Stimulated activated CD8-positive, alpha-beta memory T cell treated with anti-CD3 and anti-CD28 coated beads, Interleukin-4, amount 100 ng/mL, for 4 hours (primary cell): Measurements from ENCODE around the gene SLC8A3.
"Not testable (repeated sequence)": the region's sequence is repeated elsewhere in the genome, so short reads cannot be mapped to it uniquely, and the experiment has no call there.

Source experiments
- DNase-seq, 2 donors: peaks; one replicate each; pipeline ENCODE4 v3.0.0-alpha.2; 2020; ENCODE audit warnings: low read depth in 2 of 2, low spot score in 1 of 2

The SLC8A3 gene, protein sequence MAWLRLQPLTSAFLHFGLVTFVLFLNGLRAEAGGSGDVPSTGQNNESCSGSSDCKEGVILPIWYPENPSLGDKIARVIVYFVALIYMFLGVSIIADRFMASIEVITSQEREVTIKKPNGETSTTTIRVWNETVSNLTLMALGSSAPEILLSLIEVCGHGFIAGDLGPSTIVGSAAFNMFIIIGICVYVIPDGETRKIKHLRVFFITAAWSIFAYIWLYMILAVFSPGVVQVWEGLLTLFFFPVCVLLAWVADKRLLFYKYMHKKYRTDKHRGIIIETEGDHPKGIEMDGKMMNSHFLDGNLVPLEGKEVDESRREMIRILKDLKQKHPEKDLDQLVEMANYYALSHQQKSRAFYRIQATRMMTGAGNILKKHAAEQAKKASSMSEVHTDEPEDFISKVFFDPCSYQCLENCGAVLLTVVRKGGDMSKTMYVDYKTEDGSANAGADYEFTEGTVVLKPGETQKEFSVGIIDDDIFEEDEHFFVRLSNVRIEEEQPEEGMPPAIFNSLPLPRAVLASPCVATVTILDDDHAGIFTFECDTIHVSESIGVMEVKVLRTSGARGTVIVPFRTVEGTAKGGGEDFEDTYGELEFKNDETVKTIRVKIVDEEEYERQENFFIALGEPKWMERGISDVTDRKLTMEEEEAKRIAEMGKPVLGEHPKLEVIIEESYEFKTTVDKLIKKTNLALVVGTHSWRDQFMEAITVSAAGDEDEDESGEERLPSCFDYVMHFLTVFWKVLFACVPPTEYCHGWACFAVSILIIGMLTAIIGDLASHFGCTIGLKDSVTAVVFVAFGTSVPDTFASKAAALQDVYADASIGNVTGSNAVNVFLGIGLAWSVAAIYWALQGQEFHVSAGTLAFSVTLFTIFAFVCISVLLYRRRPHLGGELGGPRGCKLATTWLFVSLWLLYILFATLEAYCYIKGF

GRCh38 chr14:70188659-70189455 lies at the start of gene SLC8A3:
TSS of gene SLC8A3 (minus strand) at chr14:70188951. CDS start at chr14:70168422, 20,529 bp downstream.
- DNase-seq = no peak

- DNase-seq = no peak
Observed at GRCh38 chr14:70237710-70238109, 49.0 kb upstream of the SLC8A3 start.

DNA sequence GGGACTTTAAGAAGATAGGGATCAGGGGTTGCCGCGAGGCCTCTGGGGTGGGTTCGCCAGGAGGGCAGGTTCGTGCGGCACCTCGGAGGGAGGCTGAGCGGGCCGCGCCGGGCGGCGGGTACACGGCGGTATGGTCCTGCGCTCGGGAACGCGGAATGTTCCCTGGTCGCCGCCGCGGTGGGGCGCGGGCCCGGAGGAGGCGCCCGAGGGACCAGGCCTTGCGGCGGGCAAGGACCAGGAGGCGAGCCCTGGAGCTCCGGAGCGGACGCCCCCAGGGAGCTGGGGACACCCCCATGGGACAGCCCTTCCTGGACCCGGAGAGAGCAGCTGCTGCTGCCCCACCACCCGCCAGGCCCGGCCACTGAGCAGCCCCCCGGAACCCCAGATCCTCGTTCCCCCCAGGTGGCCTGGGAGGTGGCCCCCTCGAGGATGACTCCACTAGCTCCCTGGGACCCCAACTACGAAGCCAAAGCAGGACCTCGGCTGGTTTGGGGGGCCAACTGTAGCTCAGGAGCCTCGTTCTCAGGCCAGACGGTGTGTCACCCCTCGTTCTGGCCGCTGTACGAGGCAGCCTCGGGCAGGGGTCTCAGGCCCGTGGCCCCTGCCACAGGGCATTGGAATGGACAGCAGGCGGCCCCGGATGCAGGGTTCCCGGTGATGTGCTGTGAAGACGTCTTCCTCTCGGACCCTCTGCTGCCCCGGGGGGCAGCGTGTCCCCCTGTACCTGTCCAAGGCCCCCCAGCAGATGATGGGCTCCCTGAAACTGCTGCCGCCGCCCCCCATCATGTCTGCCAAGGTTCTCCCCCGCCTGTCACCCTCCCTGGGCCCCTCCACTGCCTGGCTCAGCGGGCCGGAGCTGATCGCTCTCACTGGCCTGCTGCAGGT lies 45.6 kb upstream of the SLC8A3 start:
- DNase-seq = no peak

- DNase-seq = not testable (repeated sequence)
Observed at GRCh38 chr14:70231756-70232544, 43.2 kb upstream of the SLC8A3 start.

DNA sequence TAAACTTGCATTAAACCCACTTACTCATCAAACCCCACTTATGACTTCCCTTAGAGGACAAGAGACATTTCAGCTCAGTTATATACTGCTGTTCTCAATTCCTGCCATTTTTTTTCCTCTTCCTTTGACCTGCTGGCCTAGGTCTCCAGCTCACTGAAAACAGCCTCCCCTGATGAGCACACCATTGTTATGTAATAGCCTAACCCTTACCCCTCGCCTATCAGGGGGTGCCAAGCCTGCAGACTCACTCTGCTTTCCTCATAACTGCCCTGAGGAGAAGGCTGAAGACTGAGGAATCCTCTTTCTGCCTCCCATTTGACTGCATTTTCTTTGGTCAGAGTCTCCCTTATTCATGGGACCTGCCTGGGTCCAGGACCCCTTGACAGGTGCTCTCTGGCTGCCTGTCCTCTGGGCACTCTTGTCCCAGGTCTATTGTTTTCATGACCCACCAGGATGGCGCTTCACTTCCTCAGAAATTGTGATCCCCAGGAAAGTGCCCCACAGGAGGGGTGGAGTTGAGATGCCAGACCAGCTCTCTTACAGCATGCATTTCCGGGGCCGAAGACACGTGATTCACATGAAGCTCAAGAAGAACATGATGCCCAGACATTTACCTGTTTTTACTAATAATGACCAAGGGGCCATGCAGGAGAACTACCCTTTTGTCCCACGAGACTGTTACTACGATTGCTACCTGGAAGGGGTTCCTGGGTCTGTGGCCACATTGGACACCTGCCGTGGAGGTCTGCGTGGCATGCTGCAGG lies 41.3 kb upstream of the SLC8A3 start:
- not testable (repeated sequence) for DNase-seq

GRCh38 chr14:70213721-70214282 lies 25.1 kb upstream of the SLC8A3 start:
- DNase-seq = no peak

DNA sequence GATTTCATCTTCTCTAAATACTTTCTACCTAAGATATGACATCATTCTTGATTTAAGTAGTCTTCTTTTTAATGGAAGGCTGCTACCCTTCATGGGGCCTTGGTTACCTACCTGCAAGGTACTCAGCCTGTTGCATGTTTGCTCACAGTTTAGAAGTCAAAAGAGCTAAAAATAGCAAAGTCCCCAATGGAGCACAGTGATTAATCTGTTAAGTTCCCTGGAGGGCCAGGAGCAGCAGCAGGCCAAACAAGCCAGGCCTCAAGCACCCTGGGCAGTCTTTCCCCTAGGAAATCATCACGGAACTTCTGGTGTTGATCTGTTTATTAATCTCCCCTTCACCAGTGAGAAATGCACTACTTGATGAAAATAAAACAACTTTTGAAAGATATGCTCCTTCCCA lies 24.0 kb upstream of the SLC8A3 start:
- DNase-seq = no peak

- no peak for DNase-seq
Observed at GRCh38 chr14:70208380-70208779, 19.6 kb upstream of the SLC8A3 start.

- no peak for DNase-seq
Observed at GRCh38 chr14:70203686-70204085, 14.9 kb upstream of the SLC8A3 start.

DNA sequence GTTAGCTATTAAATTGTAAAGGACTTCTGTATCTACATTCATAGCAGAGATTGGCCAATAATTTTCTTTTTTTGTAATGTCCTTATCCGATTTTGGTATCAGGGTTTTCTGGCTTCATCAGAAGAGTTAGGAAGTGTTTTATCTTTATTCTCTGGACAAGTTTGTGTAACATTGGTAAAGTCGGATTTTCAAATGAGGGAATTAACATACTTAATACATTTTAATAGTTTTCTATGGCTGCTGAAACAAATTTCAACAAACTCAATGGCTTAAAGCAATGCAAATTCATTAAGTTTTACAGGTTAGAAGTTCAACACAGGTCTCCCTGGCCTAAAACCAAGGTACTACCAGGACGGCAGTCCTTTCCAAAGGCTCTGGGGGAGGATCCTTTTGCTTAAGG lies 13.2 kb upstream of the SLC8A3 start:
- no peak for DNase-seq

GRCh38 chr14:70193396-70193795 lies 4.6 kb upstream of the SLC8A3 start:
- no peak for DNase-seq

DNA sequence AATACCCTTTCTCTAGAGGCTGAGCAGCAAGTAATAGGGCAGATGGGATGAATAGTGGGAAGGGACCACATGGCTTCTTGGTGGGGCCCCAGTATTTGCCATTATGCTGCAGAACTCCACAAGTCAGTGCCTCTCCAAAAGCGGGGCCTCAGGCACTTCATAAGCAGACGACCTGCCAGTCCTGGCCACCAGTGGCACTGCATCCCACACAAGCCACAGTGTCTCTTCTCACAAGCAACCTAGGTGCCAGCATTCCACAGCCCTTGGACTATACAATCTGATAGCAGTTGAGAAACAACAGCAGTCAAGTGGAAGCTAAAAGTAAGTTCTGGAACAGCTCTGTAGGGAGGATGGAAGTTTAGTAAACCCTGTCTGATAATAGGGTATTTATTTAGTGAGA lies 4.2 kb upstream of the SLC8A3 start:
- DNase-seq = no peak

- DNase-seq = no peak
Observed at GRCh38 chr14:70190156-70190555, 1.4 kb upstream of the SLC8A3 start.

GRCh38 chr14:70189456-70190077 lies 816 bp upstream of the SLC8A3 start:
- no peak for DNase-seq

DNA sequence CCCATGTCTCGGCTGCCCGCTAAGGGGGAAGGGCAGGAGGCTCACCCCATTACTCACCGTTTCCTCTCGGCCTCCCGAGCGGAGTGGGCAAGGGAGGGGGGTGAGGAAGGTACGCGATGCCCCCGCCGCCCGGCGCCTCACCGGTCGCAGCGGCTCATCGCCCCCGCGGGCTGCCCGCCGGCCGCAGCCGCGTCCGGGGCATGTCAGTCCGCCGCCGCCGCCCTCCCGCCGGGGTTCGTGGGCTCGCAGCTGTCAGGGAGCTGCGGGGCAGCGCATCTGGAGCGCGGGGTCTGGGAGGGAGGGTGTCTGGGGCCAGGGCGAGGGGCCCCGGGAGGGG lies 461 bp downstream of the SLC8A3 start:
- no peak for DNase-seq

GRCh38 chr14:70186900-70187451 lies 1.8 kb downstream of the SLC8A3 start:
- DNase-seq = no peak

- DNase-seq = no peak
Observed at GRCh38 chr14:70183991-70184390, 4.8 kb downstream of the SLC8A3 start.

DNA sequence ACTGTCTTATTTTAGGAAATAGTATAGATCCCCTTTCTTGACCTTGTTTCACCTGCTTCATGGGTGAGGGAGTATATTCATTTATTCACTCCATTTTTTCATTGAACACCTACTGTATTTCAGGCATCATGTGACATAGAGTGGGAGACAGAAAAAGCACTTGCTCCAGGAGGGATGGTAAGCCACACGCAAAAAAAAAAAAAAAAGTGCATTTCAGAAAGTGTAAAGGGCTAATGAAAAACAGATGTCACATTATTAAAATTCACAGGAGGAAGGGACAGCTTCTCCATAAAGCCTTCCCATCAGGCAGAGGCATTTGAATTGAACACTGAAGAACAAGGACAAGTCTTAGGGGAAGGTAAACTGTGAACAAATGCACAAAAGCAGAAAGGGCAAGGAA lies 7.5 kb downstream of the SLC8A3 start:
- no peak for DNase-seq
